Peyer's patch (tissue), 4 donors: ENCODE results near the gene CAB39L. TPM values are rescaled to one million over a fixed set of nuclear protein-coding genes. Genes with fewer than 3 reads are reported as not detected.

ENCODE experiments used
- DNase-seq, 3 donors: peaks; one replicate each; pipeline ENCODE4 v3.0.0-alpha.2; 2017 to 2019
- H3K27ac ChIP-seq, 4 donors: fragments of 200-600 bp; sonication (generic); one replicate each; pipeline ENCODE4 v1.5.1; 2016 to 2019
- H3K27me3 ChIP-seq, 2 donors: fragments of 200-600 bp; sonication (generic); one replicate each; pipeline ENCODE4 v1.5.1; 2019
- H3K36me3 ChIP-seq, 3 donors: fragments of 200-600 bp; sonication (generic); one replicate each; pipeline ENCODE4 v1.5.1; 2016 to 2019
- H3K4me1 ChIP-seq, 4 donors: fragments of 200-600 bp; sonication (generic); one replicate each; pipeline ENCODE4 v1.5.1; 2016 to 2019
- H3K4me3 ChIP-seq, 4 donors: fragments of 200-600 bp; sonication (generic); 1 replicate in 3 of 4; 2 replicates in 1 of 4; pipeline ENCODE4 v1.5.1; 2016 to 2019; ENCODE audit warnings: mild to moderate bottlenecking in 1 of 4
- H3K9me3 ChIP-seq, 4 donors: fragments of 200-600 bp; sonication (generic); one replicate each; pipeline ENCODE4 v1.5.1; 2016 to 2019; ENCODE audit warnings: mild to moderate bottlenecking in 1 of 4
- POLR2A ChIP-seq, 2 donors: fragments of 450-650 bp; IDR thresholded peaks; one replicate each; pipeline ENCODE4 v1.5.1; 2017; ENCODE audit warnings: antibody characterized with exemption in 2 of 2, mild to moderate bottlenecking in 2 of 2, moderate library complexity in 2 of 2
- total RNA-seq, 4 donors: library from RNA; depleted of rRNA; stranded (reverse); fragments of >200 nt; gene quantifications; one replicate each; pipeline ENCODE4 v1.1.0, GENCODE V29; 2016
- TF ChIP-seq, protein P1 (sequence below), 6 experiments: fragments of 450-650 bp in 4 of 6; fragments of 200-600 bp in 2 of 6; sonication (generic) in 1 of 6; IDR thresholded peaks; one replicate each; pipeline ENCODE4 v1.5.1; 2017 to 2019; ENCODE audit warnings: antibody characterized with exemption in 6 of 6, mild to moderate bottlenecking in 3 of 6, moderate library complexity in 1 of 6

Gene CAB39L
- total RNA-seq, 4 donors from 2014 or later: 8.3 to 28.9 (median 11.6) TPM

DNA sequence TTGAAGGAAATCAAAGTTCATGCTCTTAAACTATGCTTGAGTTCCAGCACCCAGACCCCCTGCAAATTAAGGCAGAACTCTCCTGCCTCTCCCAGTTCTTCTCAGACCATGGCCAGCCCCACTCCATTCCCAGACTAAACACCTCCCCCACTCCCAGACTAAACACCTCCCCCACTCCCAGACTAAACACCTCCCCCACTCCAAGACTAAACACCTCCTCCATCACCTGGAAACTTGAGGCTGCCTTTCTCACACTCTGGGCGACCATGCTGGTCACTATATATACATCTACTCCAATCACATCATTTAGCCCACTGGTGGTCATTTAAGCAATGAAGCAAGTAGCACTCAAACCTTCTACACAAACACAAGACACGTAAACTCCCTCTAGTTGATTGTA, 57.2 kb downstream of the CAB39L start:
- no peak for TF ChIP-seq POLR2A (IDR thresholded peaks at IDR 0.05)
- TF ChIP-seq, protein P1, sequence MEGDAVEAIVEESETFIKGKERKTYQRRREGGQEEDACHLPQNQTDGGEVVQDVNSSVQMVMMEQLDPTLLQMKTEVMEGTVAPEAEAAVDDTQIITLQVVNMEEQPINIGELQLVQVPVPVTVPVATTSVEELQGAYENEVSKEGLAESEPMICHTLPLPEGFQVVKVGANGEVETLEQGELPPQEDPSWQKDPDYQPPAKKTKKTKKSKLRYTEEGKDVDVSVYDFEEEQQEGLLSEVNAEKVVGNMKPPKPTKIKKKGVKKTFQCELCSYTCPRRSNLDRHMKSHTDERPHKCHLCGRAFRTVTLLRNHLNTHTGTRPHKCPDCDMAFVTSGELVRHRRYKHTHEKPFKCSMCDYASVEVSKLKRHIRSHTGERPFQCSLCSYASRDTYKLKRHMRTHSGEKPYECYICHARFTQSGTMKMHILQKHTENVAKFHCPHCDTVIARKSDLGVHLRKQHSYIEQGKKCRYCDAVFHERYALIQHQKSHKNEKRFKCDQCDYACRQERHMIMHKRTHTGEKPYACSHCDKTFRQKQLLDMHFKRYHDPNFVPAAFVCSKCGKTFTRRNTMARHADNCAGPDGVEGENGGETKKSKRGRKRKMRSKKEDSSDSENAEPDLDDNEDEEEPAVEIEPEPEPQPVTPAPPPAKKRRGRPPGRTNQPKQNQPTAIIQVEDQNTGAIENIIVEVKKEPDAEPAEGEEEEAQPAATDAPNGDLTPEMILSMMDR (IDR thresholded peaks at IDR 0.05): no peak
- no peaks in the 10 kb centered on the region for H3K36me3 ChIP-seq
- DNase-seq: no peak
- H3K9me3 ChIP-seq: no peaks in the 10 kb centered on the region
- no peaks in the 10 kb centered on the region for H3K4me1 ChIP-seq
- H3K4me3 ChIP-seq: no peak overlapping the region
- H3K27ac ChIP-seq: no peak overlapping the region
- no peaks in the 10 kb centered on the region for H3K27me3 ChIP-seq

DNA sequence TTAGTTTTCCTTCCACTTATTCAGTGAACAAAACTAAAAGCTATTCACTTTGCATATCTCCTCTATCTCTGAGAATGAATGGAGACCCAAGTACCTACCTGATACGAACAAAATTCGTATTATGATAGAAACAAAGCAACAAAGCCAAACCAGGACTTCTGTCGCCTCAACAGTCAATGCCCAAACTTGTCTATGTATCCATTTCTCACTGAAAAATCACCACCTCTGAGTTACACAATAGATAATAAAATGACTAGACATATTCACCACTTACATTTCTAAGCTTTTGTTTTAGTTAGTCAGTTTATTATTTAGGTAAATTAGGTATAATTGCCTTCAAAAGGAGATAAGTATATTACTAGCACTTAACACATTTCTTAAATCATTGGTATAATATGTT, 67.7 kb downstream of the CAB39L start:
- TF ChIP-seq POLR2A (IDR thresholded peaks at IDR 0.05): no peak
- TF ChIP-seq, protein P1 (IDR thresholded peaks at IDR 0.05): no peak
- H3K36me3 ChIP-seq: no peaks in the 10 kb centered on the region
- H3K27ac ChIP-seq: no peak overlapping the region
- peaks cover 0 to 9% (median 0%) of the 10 kb centered on the region in 4 donors for H3K4me1 ChIP-seq
- H3K4me3 ChIP-seq: no peak overlapping the region
- H3K27me3 ChIP-seq: no peaks in the 10 kb centered on the region
- no peaks in the 10 kb centered on the region for H3K9me3 ChIP-seq
- DNase-seq: no peak

DNA sequence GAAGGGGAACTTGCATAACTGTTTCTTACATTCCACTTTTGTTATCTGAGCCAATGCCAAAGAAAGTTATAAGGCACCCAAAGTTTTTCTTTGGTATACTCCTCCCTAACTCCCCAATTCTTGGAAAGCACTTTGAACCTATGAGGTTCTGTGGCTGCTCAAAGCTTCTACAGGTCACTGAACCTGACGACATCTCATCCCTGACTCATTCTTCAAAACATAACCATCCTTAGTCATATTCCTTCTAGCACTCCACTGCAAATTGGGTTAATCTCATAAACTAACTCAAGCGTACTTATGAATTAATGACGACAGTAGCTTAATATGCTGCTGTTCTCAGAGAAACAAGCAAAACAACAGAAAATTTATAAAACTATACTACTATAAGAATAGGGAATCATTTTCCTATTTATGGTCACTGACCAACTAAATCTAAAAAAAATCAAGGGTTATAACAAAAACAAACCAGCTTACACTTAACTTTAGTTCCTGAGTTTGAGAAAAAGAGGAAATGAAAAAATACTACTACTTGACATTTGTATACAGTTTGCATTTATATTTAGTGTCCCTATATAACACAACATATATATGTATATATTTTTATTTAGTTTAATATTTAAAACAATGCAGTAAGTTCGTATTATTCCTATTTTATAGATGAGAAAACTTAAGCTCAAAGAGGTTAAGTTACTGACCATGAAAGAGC, 69.1 kb downstream of the CAB39L start:
- Histone ChIP-seq H3K27ac (no peak overlapping the region), H3K9me3 (no peaks in the 10 kb centered on the region), H3K27me3 (no peaks in the 10 kb centered on the region), H3K4me1 (peaks cover 0 to 9% (median 0%) of the 10 kb centered on the region in 4 donors), H3K4me3 (no peak overlapping the region), H3K36me3 (no peaks in the 10 kb centered on the region)
- TF ChIP-seq POLR2A (IDR thresholded peaks at IDR 0.05): no peak
- TF ChIP-seq, protein P1 (IDR thresholded peaks at IDR 0.05): no peak
- DNase-seq: no peak

DNA sequence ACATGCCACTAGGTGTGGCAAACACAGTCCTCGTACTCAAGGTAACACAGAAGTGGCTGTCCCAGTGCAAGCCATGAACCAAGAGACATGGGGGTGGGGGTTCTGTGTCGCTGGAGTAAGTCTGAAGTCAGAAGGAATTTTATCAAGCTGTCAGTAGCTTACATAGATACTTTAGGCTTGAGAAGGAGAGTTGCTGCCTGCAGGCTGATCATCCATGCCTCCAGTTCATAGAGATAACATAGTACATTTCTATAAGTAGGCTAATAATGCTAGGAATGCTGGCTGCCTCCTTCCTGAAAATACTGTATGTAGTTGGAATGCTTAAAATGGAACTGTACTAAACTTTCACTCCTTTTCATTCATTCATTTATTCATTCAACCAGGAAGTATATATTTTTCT, 70.1 kb downstream of the CAB39L start:
- no peak overlapping the region for H3K4me3 ChIP-seq
- no peak for TF ChIP-seq POLR2A (IDR thresholded peaks at IDR 0.05)
- TF ChIP-seq, protein P1 (IDR thresholded peaks at IDR 0.05): no peak
- no peaks in the 10 kb centered on the region for H3K36me3 ChIP-seq
- H3K27ac ChIP-seq: no peak overlapping the region
- peaks cover 0 to 9% (median 0%) of the 10 kb centered on the region in 4 donors for H3K4me1 ChIP-seq
- no peaks in the 10 kb centered on the region for H3K27me3 ChIP-seq
- no peaks in the 10 kb centered on the region for H3K9me3 ChIP-seq
- DNase-seq: no peak

DNA sequence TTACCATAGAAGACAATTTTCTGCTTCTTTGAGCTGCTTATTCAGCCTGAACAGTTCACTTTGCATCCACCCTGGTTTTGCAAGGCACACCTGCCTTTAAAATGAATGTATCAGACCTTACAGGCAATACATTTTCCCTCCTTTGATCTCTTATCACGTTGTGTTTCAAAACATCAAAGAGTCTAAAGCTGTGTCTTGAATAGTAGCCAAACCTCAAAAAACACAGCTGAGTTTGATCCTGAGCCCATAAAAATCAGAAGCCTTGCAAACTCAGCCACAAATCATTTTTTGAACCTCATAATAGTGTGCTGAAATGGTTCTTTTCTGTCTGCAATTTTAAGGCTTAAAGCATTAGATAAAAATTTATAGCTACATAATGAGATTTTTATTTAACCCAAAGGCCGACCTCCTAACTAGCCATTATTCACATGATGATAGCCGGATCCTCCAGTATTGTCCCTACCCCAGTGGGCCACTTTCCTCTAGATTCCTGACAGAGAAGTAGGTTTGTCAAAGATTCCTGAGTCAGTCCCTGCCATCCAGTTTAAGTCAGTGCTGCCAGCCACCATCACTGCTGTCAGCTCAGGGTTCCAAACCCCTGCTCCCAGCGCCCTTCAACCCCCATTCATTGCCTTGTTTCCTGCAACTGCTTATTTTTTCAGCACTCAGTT, 71.8 kb downstream of the CAB39L start:
- Histone ChIP-seq H3K27ac (no peak overlapping the region), H3K27me3 (no peaks in the 10 kb centered on the region), H3K4me3 (no peak overlapping the region), H3K36me3 (no peaks in the 10 kb centered on the region), H3K9me3 (no peaks in the 10 kb centered on the region), H3K4me1 (peaks cover 0 to 9% (median 0%) of the 10 kb centered on the region in 4 donors)
- TF ChIP-seq, protein P1 (IDR thresholded peaks at IDR 0.05): no peak
- TF ChIP-seq POLR2A (IDR thresholded peaks at IDR 0.05): no peak
- DNase-seq: no peak
